GM18873 (cell line): ENCODE data around the gene SLC16A13.
"Not testable (repeated sequence)": the region's sequence is repeated elsewhere in the genome, so short reads cannot be mapped to it uniquely, and the experiment has no call there.

Experiments used
- ATAC-seq: cut with Tn5 transposase; IDR thresholded peaks from one replicate; pipeline ENCODE4 v1.9.1; 2021; ENCODE audit warnings: mild to moderate bottlenecking, moderate library complexity, moderate number of reproducible peaks; ENCODE audit not compliant: unreplicated experiment, low FRiP score

Gene SLC16A13

GRCh38 chr17:7035591-7036368, at the start of gene SLC16A13:
SLC16A13 (plus strand) TSS chr17:7036015; CDS start chr17:7036383, 368 bp downstream.
- peak; percentile 92 for ATAC-seq

- no peak for ATAC-seq
Measured at GRCh38 chr17:6986676-6987075, 49.1 kb upstream of the SLC16A13 start.

- no peak for ATAC-seq
Measured at GRCh38 chr17:6989779-6990178, 46.0 kb upstream of the SLC16A13 start.

GRCh38 chr17:6993613-6994056, 42.2 kb upstream of the SLC16A13 start:
- not testable (repeated sequence) for ATAC-seq

GRCh38 chr17:6994118-6994598, 41.7 kb upstream of the SLC16A13 start:
- ATAC-seq: no peak

- ATAC-seq: no peak
Measured at GRCh38 chr17:6994666-6995256, 41.1 kb upstream of the SLC16A13 start.

- ATAC-seq: no peak
Measured at GRCh38 chr17:6995500-6996255, 40.1 kb upstream of the SLC16A13 start, which contains the start of gene ALOX12. ALOX12 (plus strand) TSS chr17:6996049; CDS start chr17:6996118, 69 bp downstream.

- no peak for ATAC-seq
Measured at GRCh38 chr17:6996256-6997011, 39.4 kb upstream of the SLC16A13 start.

- ATAC-seq: no peak
Measured at GRCh38 chr17:6997171-6997570, 38.6 kb upstream of the SLC16A13 start.

GRCh38 chr17:6998855-6999508, 36.8 kb upstream of the SLC16A13 start:
- ATAC-seq: no peak

GRCh38 chr17:7001318-7001961, 34.4 kb upstream of the SLC16A13 start:
- no peak for ATAC-seq

- ATAC-seq: no peak
Measured at GRCh38 chr17:7002288-7003047, 33.3 kb upstream of the SLC16A13 start.

GRCh38 chr17:7003745-7004144, 32.1 kb upstream of the SLC16A13 start:
- ATAC-seq: no peak

GRCh38 chr17:7004398-7005253, 31.2 kb upstream of the SLC16A13 start:
- peak; percentile 44 for ATAC-seq

- no peak for ATAC-seq
Measured at GRCh38 chr17:7005716-7006115, 30.1 kb upstream of the SLC16A13 start.

GRCh38 chr17:7007143-7007542, 28.7 kb upstream of the SLC16A13 start:
- no peak for ATAC-seq

GRCh38 chr17:7010523-7010922, 25.3 kb upstream of the SLC16A13 start:
- ATAC-seq: no peak

GRCh38 chr17:7011415-7011814, 24.4 kb upstream of the SLC16A13 start:
- ATAC-seq: no peak
